Hepatocyte (in vitro differentiated cells): Measurements from ENCODE around the gene FLCN. TPM values are rescaled to one million over a fixed set of nuclear protein-coding genes. Genes with fewer than 3 reads are reported as not detected.

Source experiments
- DNase-seq: peaks from one replicate; pipeline ENCODE4 v3.0.0-alpha.2; 2016; ENCODE audit warnings: low spot score
- H2AFZ ChIP-seq: fragments of 200-600 bp; sonication (generic); 2 replicates; pipeline ENCODE4 v1.6.0; 2016; ENCODE audit warnings: antibody characterized with exemption, mild to moderate bottlenecking
- H3K27ac ChIP-seq: fragments of 200-600 bp; sonication (generic); 2 replicates; pipeline ENCODE4 v1.5.1; 2016; ENCODE audit warnings: mild to moderate bottlenecking
- H3K27me3 ChIP-seq: fragments of 200-600 bp; sonication (generic); 2 replicates; pipeline ENCODE4 v1.6.1; 2016
- H3K36me3 ChIP-seq: fragments of 200-600 bp; sonication (generic); replicated peaks from 2 replicates; pipeline ENCODE4 v1.5.1; 2016; ENCODE audit warnings: low read depth; ENCODE audit not compliant: insufficient read depth
- H3K4me1 ChIP-seq: fragments of 200-600 bp; sonication (generic); 2 replicates; pipeline ENCODE4 v1.5.1; 2016; ENCODE audit warnings: mild to moderate bottlenecking, moderate library complexity; ENCODE audit not compliant: insufficient read depth
- H3K4me2 ChIP-seq: fragments of 200-600 bp; sonication (generic); 2 replicates; pipeline ENCODE4 v1.6.0; 2016
- H3K4me3 ChIP-seq: fragments of 200-600 bp; sonication (generic); 2 replicates; pipeline ENCODE4 v1.5.1; 2016; ENCODE audit warnings: mild to moderate bottlenecking
- H3K79me2 ChIP-seq: fragments of 200-600 bp; sonication (generic); 2 replicates; pipeline ENCODE4 v1.6.0; 2017; ENCODE audit warnings: mild to moderate bottlenecking
- H3K9me2 ChIP-seq: fragments of 200-600 bp; sonication (generic); replicated peaks from 2 replicates; pipeline ENCODE4 v1.6.0; 2017; ENCODE audit warnings: mild to moderate bottlenecking; ENCODE audit not compliant: insufficient read depth
- H3K9me3 ChIP-seq: fragments of 200-600 bp; sonication (generic); 2 replicates; pipeline ENCODE4 v1.5.1; 2016; ENCODE audit warnings: low read depth, mild to moderate bottlenecking
- H4K20me1 ChIP-seq: fragments of 200-600 bp; sonication (generic); 2 replicates; pipeline ENCODE4 v1.6.0; 2016; ENCODE audit warnings: mild to moderate bottlenecking; ENCODE audit not compliant: insufficient read depth, poor library complexity, severe bottlenecking
- CTCF ChIP-seq: fragments of 200-600 bp; sonication (generic); IDR thresholded peaks from 2 replicates; pipeline ENCODE4 v1.5.1; 2016; ENCODE audit warnings: antibody characterized with exemption, mild to moderate bottlenecking; ENCODE audit not compliant: poor library complexity
- EZH2 ChIP-seq: fragments of 200-600 bp; sonication (generic); IDR thresholded peaks from 2 replicates; pipeline ENCODE4 v1.6.1; 2016; ENCODE audit warnings: antibody characterized with exemption, mild to moderate bottlenecking, borderline replicate concordance
- EZH2phosphoT487 ChIP-seq: fragments of 200-600 bp; sonication (generic); IDR thresholded peaks from one replicate; pipeline ENCODE4 v1.6.1; 2018; ENCODE audit warnings: antibody characterized with exemption, mild to moderate bottlenecking, low read depth, moderate library complexity; ENCODE audit not compliant: unreplicated experiment, severe bottlenecking
- WGBS: methylation state at CpG from one replicate; pipeline ENCODE4 v1.1.6; 2016; ENCODE audit warnings: low lambda C conversion rate; ENCODE audit errors: missing lambda C conversion rate; 5-methylcytosine and 5-hydroxymethylcytosine counted together
- polyA plus RNA-seq: library from polyadenylated mRNA; unstranded; fragments of >200 nt; fragmentation: Nextera tagmentation; extraction: Ambion mirVana; gene quantifications from 2 replicates; pipeline ENCODE4 v1.2.1, GENCODE V29; 2016
- total RNA-seq: library from RNA; depleted of rRNA; stranded (reverse); fragments of >200 nt; gene quantifications from 2 replicates; pipeline ENCODE4 v1.2.3, GENCODE V29; 2014

FLCN gene
- total and polyA plus RNA-seq, 2 experiments from 2014 or later = 31.0 to 66.2 TPM

- WGBS = 94% methylated on average over 6 of the region's 6 CpGs
- Histone ChIP-seq H3K27me3 (no peaks in the 10 kb centered on the region), H3K4me2 (no peak overlapping the region), H4K20me1 (no peaks in the 10 kb centered on the region), H3K4me1 (peaks cover 4% of the 10 kb centered on the region), H3K27ac (no peak overlapping the region), H3K36me3 (no peaks in the 10 kb centered on the region), H2AFZ (no peak overlapping the region), H3K9me2 (no peaks in the 10 kb centered on the region), H3K9me3 (no peaks in the 10 kb centered on the region), H3K4me3 (no peak overlapping the region), H3K79me2 (no peaks in the 10 kb centered on the region)
- TF ChIP-seq EZH2 = no peak
- TF ChIP-seq EZH2phosphoT487 = no peak
- no peak for TF ChIP-seq CTCF
- no peak for DNase-seq
Measured at GRCh38 chr17:17243163-17243562, 6.2 kb upstream of the FLCN start.

- Histone ChIP-seq H3K27ac (no peak overlapping the region), H3K27me3 (no peaks in the 10 kb centered on the region), H3K9me3 (no peaks in the 10 kb centered on the region), H3K4me3 (no peak overlapping the region), H3K36me3 (no peaks in the 10 kb centered on the region), H3K79me2 (no peaks in the 10 kb centered on the region), H2AFZ (no peak overlapping the region), H3K9me2 (no peaks in the 10 kb centered on the region), H3K4me1 (peaks cover 7% of the 10 kb centered on the region), H3K4me2 (no peak overlapping the region), H4K20me1 (no peaks in the 10 kb centered on the region)
- DNase-seq = no peak
- TF ChIP-seq EZH2phosphoT487 (no peak), CTCF (no peak), EZH2 (no peak)
- WGBS = 94% methylated on average over 7 of the region's 7 CpGs
Measured at GRCh38 chr17:17242246-17242645, 5.3 kb upstream of the FLCN start.

GRCh38 chr17:17241656-17242055 is 4.7 kb upstream of the FLCN start:
- Histone ChIP-seq H3K36me3 (no peaks in the 10 kb centered on the region), H3K9me3 (no peaks in the 10 kb centered on the region), H3K4me3 (no peak overlapping the region), H3K9me2 (no peaks in the 10 kb centered on the region), H2AFZ (no peak overlapping the region), H4K20me1 (no peaks in the 10 kb centered on the region), H3K27me3 (no peaks in the 10 kb centered on the region), H3K27ac (no peak overlapping the region), H3K79me2 (peaks cover 3% of the 10 kb centered on the region), H3K4me1 (peaks cover 7% of the 10 kb centered on the region), H3K4me2 (no peak overlapping the region)
- TF ChIP-seq EZH2 (no peak), CTCF (no peak), EZH2phosphoT487 (no peak)
- no peak for DNase-seq
- WGBS = 86% methylated on average over 10 of the region's 10 CpGs

- no peak for TF ChIP-seq EZH2
- TF ChIP-seq CTCF = no peak
- no peak for TF ChIP-seq EZH2phosphoT487
- no peaks in the 10 kb centered on the region for H3K9me3 ChIP-seq
- no peaks in the 10 kb centered on the region for H3K27me3 ChIP-seq
- H3K36me3 ChIP-seq = no peaks in the 10 kb centered on the region
- peaks cover 21% of the 10 kb centered on the region for H3K79me2 ChIP-seq
- H2AFZ ChIP-seq = no peak overlapping the region
- H3K9me2 ChIP-seq = no peaks in the 10 kb centered on the region
- DNase-seq = no peak
- 85% methylated on average over 1 of the region's 1 CpG for WGBS
- peaks cover 16% of the 10 kb centered on the region for H4K20me1 ChIP-seq
- no peak overlapping the region for H3K4me3 ChIP-seq
- no peak overlapping the region for H3K4me2 ChIP-seq
- H3K27ac ChIP-seq = no peak overlapping the region
- peaks cover 15% of the 10 kb centered on the region for H3K4me1 ChIP-seq
Measured at GRCh38 chr17:17239832-17240231, 2.9 kb upstream of the FLCN start.
